MM.1S (cell line): ENCODE data around the gene DIRAS1.
"Not testable (repeated sequence)": the region's sequence is repeated elsewhere in the genome, so short reads cannot be mapped to it uniquely, and the experiment has no call there.

Experiments used
- DNase-seq: peaks from one replicate; pipeline ENCODE4 v3.0.0-alpha.2; 2015
- H2AFZ ChIP-seq: fragments of 300-600 bp; sonication (generic); 2 replicates; pipeline ENCODE4 v1.6.0; 2016; ENCODE audit warnings: antibody characterized with exemption, low read length
- H3F3A ChIP-seq: fragments of 300-600 bp; sonication (generic); 2 replicates; pipeline ENCODE4 v1.6.1; 2016; ENCODE audit warnings: mild to moderate bottlenecking, antibody characterized with exemption, low read length, moderate library complexity, mixed read lengths; ENCODE audit not compliant: insufficient read depth
- H3K27ac ChIP-seq: fragments of 300-600 bp; sonication (generic); 2 replicates; pipeline ENCODE4 v1.5.1; 2016; ENCODE audit warnings: mild to moderate bottlenecking, low read length
- H3K27me3 ChIP-seq: fragments of 300-600 bp; sonication (generic); replicated peaks from 2 replicates; pipeline ENCODE4 v1.6.0; 2016; ENCODE audit warnings: low read length; ENCODE audit not compliant: insufficient read depth
- H3K36me3 ChIP-seq: fragments of 300-600 bp; sonication (generic); replicated peaks from 2 replicates; pipeline ENCODE4 v1.6.1; 2016; ENCODE audit warnings: mild to moderate bottlenecking, low read length, mixed read lengths; ENCODE audit not compliant: insufficient read depth
- H3K4me1 ChIP-seq: fragments of 300-600 bp; sonication (generic); 2 replicates; pipeline ENCODE4 v1.6.1; 2016; ENCODE audit warnings: low read length, mixed read lengths
- H3K4me2 ChIP-seq: fragments of 300-600 bp; sonication (generic); 2 replicates; pipeline ENCODE4 v1.6.0; 2016; ENCODE audit warnings: low read depth, low read length
- H3K4me3 ChIP-seq: fragments of 300-600 bp; sonication (generic); 2 replicates; pipeline ENCODE4 v1.5.1; 2016; ENCODE audit warnings: low read length, mixed read lengths
- H3K79me2 ChIP-seq: fragments of 300-600 bp; sonication (generic); 2 replicates; pipeline ENCODE4 v1.6.1; 2016; ENCODE audit warnings: mixed run types, low read length, mixed read lengths
- H3K9ac ChIP-seq: fragments of 300-600 bp; sonication (generic); 2 replicates; pipeline ENCODE4 v1.6.1; 2016; ENCODE audit warnings: low read length, mixed read lengths
- H3K9me2 ChIP-seq: fragments of 300-600 bp; sonication (generic); replicated peaks from 2 replicates; pipeline ENCODE4 v1.6.1; 2016; ENCODE audit warnings: mild to moderate bottlenecking, low read length, mixed read lengths; ENCODE audit not compliant: insufficient read depth
- H3K9me3 ChIP-seq: fragments of 300-600 bp; sonication (generic); replicated peaks from 2 replicates; pipeline ENCODE4 v1.6.1; 2016; ENCODE audit warnings: mild to moderate bottlenecking, low read length, mixed read lengths; ENCODE audit not compliant: insufficient read depth
- H4K20me1 ChIP-seq: fragments of 300-600 bp; sonication (generic); 2 replicates; pipeline ENCODE4 v1.6.1; 2016; ENCODE audit warnings: mild to moderate bottlenecking, low read length, moderate library complexity, mixed read lengths; ENCODE audit not compliant: insufficient read depth
- CTCF ChIP-seq: fragments of 300-600 bp; sonication (generic); IDR thresholded peaks from 2 replicates; pipeline ENCODE4 v1.5.1; 2016; ENCODE audit warnings: antibody characterized with exemption, low read length, mixed read lengths
- EZH2 ChIP-seq: fragments of 300-600 bp; sonication (generic); optimal IDR thresholded peaks from 2 replicates; pipeline ENCODE3; 2017; ENCODE audit warnings: low read depth, mild to moderate bottlenecking, antibody characterized with exemption, low read length, mixed read lengths
- EZH2phosphoT487 ChIP-seq: fragments of 300-600 bp; sonication (generic); IDR thresholded peaks from 2 replicates; pipeline ENCODE4 v1.6.1; 2018; ENCODE audit warnings: antibody characterized with exemption, low read length

DIRAS1 gene

GRCh38 chr19:2668175-2668763 lies 52.9 kb downstream of the DIRAS1 start:
- Histone ChIP-seq H3K4me1 (peaks cover 17% of the 10 kb centered on the region), H3K79me2 (0 out of 2 replicates have a peak, but pooled peaks cover 9% of the 10 kb centered on the region), H3K9me2 (no peaks in the 10 kb centered on the region), H3K9ac (no peak overlapping the region), H3K36me3 (no peaks in the 10 kb centered on the region), H2AFZ (no peak overlapping the region), H3K4me2 (no peak overlapping the region), H3K27me3 (no peaks in the 10 kb centered on the region), H3F3A (peaks cover 9% of the 10 kb centered on the region; the same call in 1 of the 2 replicates), H3K27ac (no peak overlapping the region), H4K20me1 (no peaks in the 10 kb centered on the region), H3K9me3 (no peaks in the 10 kb centered on the region), H3K4me3 (no peak overlapping the region)
- TF ChIP-seq CTCF (no peak), EZH2phosphoT487 (no peak), EZH2 (no peak)
- no peak for DNase-seq

- DNase-seq, H3F3A ChIP-seq, H3K27ac ChIP-seq, H3K79me2 ChIP-seq, H3K27me3 ChIP-seq, H3K36me3 ChIP-seq, H4K20me1 ChIP-seq, H3K4me3 ChIP-seq, H3K9me2 ChIP-seq, H3K9me3 ChIP-seq, H2AFZ ChIP-seq, H3K9ac ChIP-seq, H3K4me2 ChIP-seq: not testable (repeated sequence)
- H3K4me1 ChIP-seq: peaks cover 17% of the 10 kb centered on the region
These were observed 53.8 kb downstream of the DIRAS1 start for GRCh38 chr19:2667349-2667748.

GRCh38 chr19:2666344-2666994 lies 54.7 kb downstream of the DIRAS1 start:
- no peak for DNase-seq
- Histone ChIP-seq H4K20me1 (no peaks in the 10 kb centered on the region), H3K79me2 (0 out of 2 replicates have a peak, but pooled peaks cover 9% of the 10 kb centered on the region), H3F3A (peaks cover 9% of the 10 kb centered on the region; the same call in 1 of the 2 replicates), H3K27ac (no peak overlapping the region), H3K9me3 (no peaks in the 10 kb centered on the region), H3K9me2 (no peaks in the 10 kb centered on the region), H2AFZ (no peak overlapping the region), H3K4me3 (no peak overlapping the region), H3K4me1 (peaks cover 17% of the 10 kb centered on the region), H3K27me3 (no peaks in the 10 kb centered on the region), H3K36me3 (no peaks in the 10 kb centered on the region), H3K4me2 (no peak overlapping the region), H3K9ac (no peak overlapping the region)
- TF ChIP-seq EZH2phosphoT487: no peak
- TF ChIP-seq EZH2: no peak
- TF ChIP-seq CTCF: no peak

GRCh38 chr19:2665103-2665502 lies 56.1 kb downstream of the DIRAS1 start:
- Histone ChIP-seq H3K27ac (peak overlapping the region; percentile 91), H3K36me3 (no peaks in the 10 kb centered on the region), H3K9ac (peak overlapping the region; percentile 71), H3K4me2 (no peak overlapping the region), H2AFZ (no peak overlapping the region), H3K27me3 (no peaks in the 10 kb centered on the region), H3F3A (peaks cover 9% of the 10 kb centered on the region; the same call in 1 of the 2 replicates), H3K4me1 (peaks cover 17% of the 10 kb centered on the region), H3K9me2 (no peaks in the 10 kb centered on the region), H3K79me2 (0 out of 2 replicates have a peak, but pooled peaks cover 4% of the 10 kb centered on the region), H4K20me1 (no peaks in the 10 kb centered on the region), H3K9me3 (no peaks in the 10 kb centered on the region), H3K4me3 (no peak overlapping the region)
- no peak for TF ChIP-seq EZH2
- DNase-seq: no peak
